Muscle layer of duodenum (tissue), 2 donors: ENCODE measurements around the gene TSSK2.

ENCODE experiments used
- H3K27ac ChIP-seq: one replicate; pipeline ENCODE4 v1.7.0; 2013; ENCODE audit warnings: mild to moderate bottlenecking, low read length
- H3K27me3 ChIP-seq: one replicate; pipeline ENCODE4 v1.7.0; 2013; ENCODE audit warnings: low read depth, mild to moderate bottlenecking, control low read depth, low read length
- H3K36me3 ChIP-seq, 2 donors: one replicate each; pipeline ENCODE4 v1.7.0; 2013; ENCODE audit warnings: low read length in 2 of 2, control low read depth in 1 of 2, mild to moderate bottlenecking in 1 of 2; ENCODE audit not compliant: insufficient read depth in 2 of 2, control insufficient read depth in 1 of 2
- H3K4me1 ChIP-seq, 2 donors: one replicate each; pipeline ENCODE4 v1.7.0; 2013; ENCODE audit warnings: low read length in 2 of 2, mild to moderate bottlenecking in 2 of 2, control low read depth in 1 of 2, moderate library complexity in 1 of 2; ENCODE audit not compliant: insufficient read depth in 2 of 2, control insufficient read depth in 1 of 2
- H3K4me3 ChIP-seq, 2 donors: one replicate each; pipeline ENCODE4 v1.7.0; 2013; ENCODE audit warnings: low read length in 2 of 2, low read depth in 1 of 2, mild to moderate bottlenecking in 1 of 2
- H3K9me3 ChIP-seq, 2 donors: one replicate each; pipeline ENCODE4 v1.7.0; 2013; ENCODE audit warnings: low read length in 2 of 2, control low read depth in 1 of 2, mild to moderate bottlenecking in 1 of 2; ENCODE audit not compliant: control insufficient read depth in 1 of 2
- donor health status: healthy.

Gene TSSK2

GRCh38 chr22:19164425-19164824 lies 33.3 kb downstream of the TSSK2 start:
- H3K4me1 ChIP-seq, result no peaks in the 10 kb centered on the region
- H3K27me3 ChIP-seq, result peaks cover 24% of the 10 kb centered on the region
- H3K9me3 ChIP-seq, result no peaks in the 10 kb centered on the region
- no peak overlapping the region for H3K27ac ChIP-seq
- no peaks in the 10 kb centered on the region for H3K36me3 ChIP-seq
- H3K4me3 ChIP-seq, result no peak overlapping the region

- peaks cover 28% of the 10 kb centered on the region for H3K27me3 ChIP-seq
- no peak overlapping the region for H3K27ac ChIP-seq
- H3K4me1 ChIP-seq, result peaks cover 5 to 8% of the 10 kb centered on the region in 2 donors
- no peak overlapping the region for H3K4me3 ChIP-seq
- H3K36me3 ChIP-seq, result no peaks in the 10 kb centered on the region
- H3K9me3 ChIP-seq, result no peaks in the 10 kb centered on the region
Observed at GRCh38 chr22:19166421-19166820, 35.3 kb downstream of the TSSK2 start.

- no peak overlapping the region for H3K4me3 ChIP-seq
- H3K27me3 ChIP-seq, result peaks cover 28% of the 10 kb centered on the region
- H3K27ac ChIP-seq, result no peak overlapping the region
- H3K9me3 ChIP-seq, result no peaks in the 10 kb centered on the region
- H3K36me3 ChIP-seq, result no peaks in the 10 kb centered on the region
- peaks cover 6 to 12% of the 10 kb centered on the region in 2 donors for H3K4me1 ChIP-seq
Observed at GRCh38 chr22:19167106-19167869, 36.2 kb downstream of the TSSK2 start.

- H3K4me1 ChIP-seq, result peaks cover 10 to 22% of the 10 kb centered on the region in 2 donors
- H3K9me3 ChIP-seq, result no peaks in the 10 kb centered on the region
- H3K27ac ChIP-seq, result no peak overlapping the region
- peaks cover 28% of the 10 kb centered on the region for H3K27me3 ChIP-seq
- H3K4me3 ChIP-seq, result no peak overlapping the region
- H3K36me3 ChIP-seq, result no peaks in the 10 kb centered on the region
Observed at GRCh38 chr22:19168088-19168890, 37.2 kb downstream of the TSSK2 start.

GRCh38 chr22:19169002-19169946 lies 38.2 kb downstream of the TSSK2 start:
- Histone ChIP-seq H3K4me3 (peak overlapping the region in 1 of 2 donors; percentile 22), H3K9me3 (no peaks in the 10 kb centered on the region), H3K27ac (no peak overlapping the region), H3K36me3 (no peaks in the 10 kb centered on the region), H3K4me1 (peaks cover 10 to 32% of the 10 kb centered on the region in 2 donors), H3K27me3 (peaks cover 28% of the 10 kb centered on the region)

- Histone ChIP-seq H3K9me3 (no peaks in the 10 kb centered on the region), H3K4me3 (peak overlapping the region in 1 of 2 donors; percentile 22), H3K4me1 (peaks cover 10 to 38% of the 10 kb centered on the region in 2 donors), H3K27ac (no peak overlapping the region), H3K36me3 (no peaks in the 10 kb centered on the region), H3K27me3 (peaks cover 28% of the 10 kb centered on the region)
Observed at GRCh38 chr22:19169947-19170318, 38.8 kb downstream of the TSSK2 start.

- peak overlapping the region; percentile 63 to 76 for H3K4me3 ChIP-seq
- no peaks in the 10 kb centered on the region for H3K36me3 ChIP-seq
- H3K27me3 ChIP-seq, result peaks cover 24% of the 10 kb centered on the region
- peak overlapping the region; percentile 78 for H3K27ac ChIP-seq
- no peaks in the 10 kb centered on the region for H3K9me3 ChIP-seq
- H3K4me1 ChIP-seq, result peaks cover 10 to 54% of the 10 kb centered on the region in 2 donors
Observed at GRCh38 chr22:19172213-19173046, 41.3 kb downstream of the TSSK2 start.

- Histone ChIP-seq H3K27me3 (peaks cover 15% of the 10 kb centered on the region), H3K27ac (no peak overlapping the region), H3K4me3 (peak overlapping the region in 1 of 2 donors; percentile 63), H3K36me3 (no peaks in the 10 kb centered on the region), H3K4me1 (peaks cover 10 to 58% of the 10 kb centered on the region in 2 donors), H3K9me3 (no peaks in the 10 kb centered on the region)
Observed at GRCh38 chr22:19173047-19174035, 42.2 kb downstream of the TSSK2 start.

- H3K27me3 ChIP-seq, result peaks cover 4% of the 10 kb centered on the region
- no peak overlapping the region for H3K4me3 ChIP-seq
- H3K9me3 ChIP-seq, result no peaks in the 10 kb centered on the region
- no peak overlapping the region for H3K27ac ChIP-seq
- H3K4me1 ChIP-seq, result peaks cover 10 to 62% of the 10 kb centered on the region in 2 donors
- no peaks in the 10 kb centered on the region for H3K36me3 ChIP-seq
Observed at GRCh38 chr22:19174106-19175025, 43.3 kb downstream of the TSSK2 start.
